Measurements from ENCODE around the gene ZNF726.

DNA sequence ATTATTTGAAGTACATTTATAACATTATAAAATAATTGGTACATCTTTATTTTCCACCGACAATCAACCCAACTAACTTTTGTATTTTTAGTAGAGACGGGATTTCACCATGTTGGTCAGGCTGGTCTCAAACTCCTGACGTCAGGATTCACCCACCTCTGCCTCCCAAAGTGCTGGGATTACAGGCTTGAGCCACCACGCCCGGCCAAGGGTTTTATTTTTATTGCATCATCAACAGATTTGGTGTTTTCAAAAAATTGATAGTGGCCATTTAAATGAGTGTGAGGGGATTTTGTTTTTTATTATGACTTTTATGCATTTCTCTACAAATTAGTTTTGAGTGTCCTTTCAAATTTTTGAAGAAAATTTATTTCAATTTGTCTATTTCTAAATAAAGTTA is 10.6 kb downstream of the ZNF726 start:
- no peak for TF ChIP-seq POLR2A (IDR thresholded peaks at IDR 0.05; ENCODE audit: low read depth, low read length)
- TF ChIP-seq, protein P1, sequence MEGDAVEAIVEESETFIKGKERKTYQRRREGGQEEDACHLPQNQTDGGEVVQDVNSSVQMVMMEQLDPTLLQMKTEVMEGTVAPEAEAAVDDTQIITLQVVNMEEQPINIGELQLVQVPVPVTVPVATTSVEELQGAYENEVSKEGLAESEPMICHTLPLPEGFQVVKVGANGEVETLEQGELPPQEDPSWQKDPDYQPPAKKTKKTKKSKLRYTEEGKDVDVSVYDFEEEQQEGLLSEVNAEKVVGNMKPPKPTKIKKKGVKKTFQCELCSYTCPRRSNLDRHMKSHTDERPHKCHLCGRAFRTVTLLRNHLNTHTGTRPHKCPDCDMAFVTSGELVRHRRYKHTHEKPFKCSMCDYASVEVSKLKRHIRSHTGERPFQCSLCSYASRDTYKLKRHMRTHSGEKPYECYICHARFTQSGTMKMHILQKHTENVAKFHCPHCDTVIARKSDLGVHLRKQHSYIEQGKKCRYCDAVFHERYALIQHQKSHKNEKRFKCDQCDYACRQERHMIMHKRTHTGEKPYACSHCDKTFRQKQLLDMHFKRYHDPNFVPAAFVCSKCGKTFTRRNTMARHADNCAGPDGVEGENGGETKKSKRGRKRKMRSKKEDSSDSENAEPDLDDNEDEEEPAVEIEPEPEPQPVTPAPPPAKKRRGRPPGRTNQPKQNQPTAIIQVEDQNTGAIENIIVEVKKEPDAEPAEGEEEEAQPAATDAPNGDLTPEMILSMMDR (IDR thresholded peaks at IDR 0.05; ENCODE audit: extremely low read depth in 1 of 2, insufficient read depth in 1 of 2, low read depth in 1 of 2, low read length in 2 of 2), result no peak

Measured in endothelial cell of umbilical vein (primary cell).